ENCODE measurements around the gene AHRR. TPM values are rescaled to one million over a fixed set of nuclear protein-coding genes. Genes with fewer than 3 reads are reported as not detected.

The AHRR gene
- total RNA-seq, 1 donor, result 54.6 TPM

- H3K9me3 ChIP-seq (ENCODE audit: low read depth, low read length), result no peaks in the 10 kb centered on the region
- no peak overlapping the region for H3K27ac ChIP-seq (ENCODE audit: low read depth, low read length)
- no peaks in the 10 kb centered on the region for H3K4me1 ChIP-seq (ENCODE audit: insufficient read depth, low read length)
- H3K27me3 ChIP-seq (ENCODE audit: insufficient read depth, low read length), result peaks cover 41% of the 10 kb centered on the region
- no peaks in the 10 kb centered on the region for H3K36me3 ChIP-seq (ENCODE audit: insufficient read depth, low read length)
- no peak overlapping the region for H3K4me3 ChIP-seq (ENCODE audit: insufficient read depth, low read length)
- H3K79me2 ChIP-seq (ENCODE audit: insufficient read depth, low read length), result no peaks in the 10 kb centered on the region
- H2AFZ ChIP-seq (ENCODE audit: low read length), result no peak overlapping the region
- H3K4me2 ChIP-seq (ENCODE audit: insufficient read depth, low read length), result no peak overlapping the region
- H4K20me1 ChIP-seq (ENCODE audit: insufficient read depth, low read length), result peaks cover 21% of the 10 kb centered on the region
- TF ChIP-seq CTCF (IDR thresholded peaks at IDR 0.05; ENCODE audit: extremely low read depth, low read depth, low read length), result no peak
- no peak for DNase-seq (ENCODE audit: insufficient read length, low spot score, missing footprints)
Measured at GRCh38 chr5:477871-478270, 156.4 kb downstream of the AHRR start.

- H3K9me3 ChIP-seq (ENCODE audit: low read depth, low read length), result no peaks in the 10 kb centered on the region
Measured at GRCh38 chr5:478369-478981, 157.0 kb downstream of the AHRR start.

GRCh38 chr5:478982-479535, 157.5 kb downstream of the AHRR start:
- Histone ChIP-seq H3K27me3 (ENCODE audit: insufficient read depth, low read length) (peaks cover 41% of the 10 kb centered on the region), H3K4me1 (ENCODE audit: insufficient read depth, low read length) (no peaks in the 10 kb centered on the region), H3K9me3 (ENCODE audit: low read depth, low read length) (no peaks in the 10 kb centered on the region), H3K4me3 (ENCODE audit: insufficient read depth, low read length) (no peak overlapping the region), H4K20me1 (ENCODE audit: insufficient read depth, low read length) (peaks cover 21% of the 10 kb centered on the region), H3K36me3 (ENCODE audit: insufficient read depth, low read length) (no peaks in the 10 kb centered on the region), H3K4me2 (ENCODE audit: insufficient read depth, low read length) (no peak overlapping the region), H3K79me2 (ENCODE audit: insufficient read depth, low read length) (no peaks in the 10 kb centered on the region), H3K27ac (ENCODE audit: low read depth, low read length) (no peak overlapping the region), H2AFZ (ENCODE audit: low read length) (no peak overlapping the region)
- TF ChIP-seq CTCF (IDR thresholded peaks at IDR 0.05; ENCODE audit: extremely low read depth, low read depth, low read length), result no peak
- peak; percentile 77 for DNase-seq (ENCODE audit: insufficient read length, low spot score, missing footprints)

More at GRCh38 chr5:478369-478981, 157.0 kb downstream of the AHRR start:
- H3K4me3 ChIP-seq (ENCODE audit: insufficient read depth, low read length), result no peak overlapping the region
- peaks cover 41% of the 10 kb centered on the region for H3K27me3 ChIP-seq (ENCODE audit: insufficient read depth, low read length)
- no peak for TF ChIP-seq CTCF (IDR thresholded peaks at IDR 0.05; ENCODE audit: extremely low read depth, low read depth, low read length)
- no peaks in the 10 kb centered on the region for H3K4me1 ChIP-seq (ENCODE audit: insufficient read depth, low read length)
- no peak overlapping the region for H3K4me2 ChIP-seq (ENCODE audit: insufficient read depth, low read length)
- DNase-seq (ENCODE audit: insufficient read length, low spot score, missing footprints), result peak; percentile 79
- no peaks in the 10 kb centered on the region for H3K36me3 ChIP-seq (ENCODE audit: insufficient read depth, low read length)
- no peaks in the 10 kb centered on the region for H3K79me2 ChIP-seq (ENCODE audit: insufficient read depth, low read length)
- no peak overlapping the region for H3K27ac ChIP-seq (ENCODE audit: low read depth, low read length)
- H4K20me1 ChIP-seq (ENCODE audit: insufficient read depth, low read length), result peaks cover 21% of the 10 kb centered on the region
- no peak overlapping the region for H2AFZ ChIP-seq (ENCODE audit: low read length)

GRCh38 chr5:479566-480319, 158.2 kb downstream of the AHRR start:
- H3K27me3 ChIP-seq (ENCODE audit: insufficient read depth, low read length), result peaks cover 41% of the 10 kb centered on the region

More at GRCh38 chr5:479566-480319, 158.2 kb downstream of the AHRR start:
- Histone ChIP-seq H3K36me3 (ENCODE audit: insufficient read depth, low read length) (no peaks in the 10 kb centered on the region), H3K4me3 (ENCODE audit: insufficient read depth, low read length) (no peak overlapping the region), H2AFZ (ENCODE audit: low read length) (no peak overlapping the region), H4K20me1 (ENCODE audit: insufficient read depth, low read length) (peaks cover 21% of the 10 kb centered on the region), H3K9me3 (ENCODE audit: low read depth, low read length) (no peaks in the 10 kb centered on the region), H3K27ac (ENCODE audit: low read depth, low read length) (no peak overlapping the region), H3K79me2 (ENCODE audit: insufficient read depth, low read length) (no peaks in the 10 kb centered on the region), H3K4me2 (ENCODE audit: insufficient read depth, low read length) (no peak overlapping the region), H3K4me1 (ENCODE audit: insufficient read depth, low read length) (no peaks in the 10 kb centered on the region)
- TF ChIP-seq CTCF (IDR thresholded peaks at IDR 0.05; ENCODE audit: extremely low read depth, low read depth, low read length), result no peak
- DNase-seq (ENCODE audit: insufficient read length, low spot score, missing footprints), result no peak

Data from osteoblast (primary cell).